OCI-LY1 (cell line): ENCODE measurements around the gene MT1A.

Experiments used
- H2AFZ ChIP-seq: fragments of 200-600 bp; sonication (generic), shearing (Covaris generic); 2 replicates; pipeline ENCODE4 v1.6.0; 2014; ENCODE audit warnings: antibody characterized with exemption, mild to moderate bottlenecking, low read length
- H3F3A ChIP-seq: fragments of 200-600 bp; sonication (generic), shearing (Covaris generic); 2 replicates; pipeline ENCODE4 v1.6.0; 2014; ENCODE audit warnings: mild to moderate bottlenecking, antibody characterized with exemption, low read length, moderate library complexity; ENCODE audit not compliant: insufficient read depth
- H3K27ac ChIP-seq: fragments of 200-600 bp; sonication (generic); 2 replicates; pipeline ENCODE4 v1.5.1; 2014; ENCODE audit warnings: low read length, mixed run types, mild to moderate bottlenecking, low read depth; ENCODE audit not compliant: poor library complexity, severe bottlenecking
- H3K27me3 ChIP-seq: fragments of 200-600 bp; sonication (generic); 2 replicates; pipeline ENCODE4 v1.6.0; 2014; ENCODE audit warnings: antibody characterized with exemption, mild to moderate bottlenecking, low read length, moderate library complexity; ENCODE audit not compliant: insufficient read depth
- H3K36me3 ChIP-seq: fragments of 200-600 bp; sonication (generic); 2 replicates; pipeline ENCODE4 v1.6.1; 2014; ENCODE audit warnings: mild to moderate bottlenecking, antibody characterized with exemption, low read length, moderate library complexity, mixed read lengths; ENCODE audit not compliant: insufficient read depth
- H3K4me1 ChIP-seq: fragments of 200-600 bp; sonication (generic); 2 replicates; pipeline ENCODE4 v1.5.1; 2014; ENCODE audit warnings: mild to moderate bottlenecking, low read length, moderate library complexity; ENCODE audit not compliant: insufficient read depth, severe bottlenecking
- H3K4me2 ChIP-seq: fragments of 200-600 bp; sonication (generic), shearing (Covaris generic); 2 replicates; pipeline ENCODE4 v1.6.1; 2014; ENCODE audit warnings: low read length
- H3K4me3 ChIP-seq: fragments of 200-600 bp; sonication (generic); 2 replicates; pipeline ENCODE4 v1.5.1; 2014; ENCODE audit warnings: low read length, low read depth, mild to moderate bottlenecking, mixed read lengths; ENCODE audit not compliant: poor library complexity, severe bottlenecking
- H3K79me2 ChIP-seq: fragments of 200-600 bp; shearing (Covaris generic); 2 replicates; pipeline ENCODE4 v1.6.1; 2016; ENCODE audit warnings: mixed run types, low read length, mixed read lengths; ENCODE audit not compliant: insufficient read depth
- H3K9ac ChIP-seq: fragments of 200-600 bp; sonication (generic), shearing (Covaris generic); 2 replicates; pipeline ENCODE4 v1.6.1; 2014; ENCODE audit warnings: mild to moderate bottlenecking, low read length, mixed read lengths
- H3K9me2 ChIP-seq: fragments of 200-600 bp; sonication (generic), shearing (Covaris generic); 2 replicates; pipeline ENCODE4 v1.6.1; 2014; ENCODE audit warnings: low read depth, mild to moderate bottlenecking, low read length, mixed read lengths
- H3K9me3 ChIP-seq: fragments of 200-600 bp; shearing (Covaris generic); 2 replicates; pipeline ENCODE4 v1.6.1; 2014; ENCODE audit warnings: low read length, mixed read lengths
- H4K20me1 ChIP-seq: fragments of 200-600 bp; sonication (generic), shearing (Covaris generic); 2 replicates; pipeline ENCODE4 v1.6.0; 2016; ENCODE audit warnings: mild to moderate bottlenecking, low read length; ENCODE audit not compliant: insufficient read depth
- CTCF ChIP-seq: fragments of 200-600 bp; sonication (generic), shearing (Covaris generic); IDR thresholded peaks from 2 replicates; pipeline ENCODE4 v1.5.1; 2017; ENCODE audit warnings: mild to moderate bottlenecking, antibody characterized with exemption, low read length, moderate library complexity, mixed read lengths
- EZH2 ChIP-seq: fragments of 200-600 bp; sonication (generic), shearing (Covaris generic); IDR thresholded peaks from 2 replicates; pipeline ENCODE4 v1.8.0; 2017; ENCODE audit warnings: borderline replicate concordance, mixed run types, mild to moderate bottlenecking, antibody characterized with exemption, low read length, moderate library complexity, mixed read lengths

The MT1A gene

DNA sequence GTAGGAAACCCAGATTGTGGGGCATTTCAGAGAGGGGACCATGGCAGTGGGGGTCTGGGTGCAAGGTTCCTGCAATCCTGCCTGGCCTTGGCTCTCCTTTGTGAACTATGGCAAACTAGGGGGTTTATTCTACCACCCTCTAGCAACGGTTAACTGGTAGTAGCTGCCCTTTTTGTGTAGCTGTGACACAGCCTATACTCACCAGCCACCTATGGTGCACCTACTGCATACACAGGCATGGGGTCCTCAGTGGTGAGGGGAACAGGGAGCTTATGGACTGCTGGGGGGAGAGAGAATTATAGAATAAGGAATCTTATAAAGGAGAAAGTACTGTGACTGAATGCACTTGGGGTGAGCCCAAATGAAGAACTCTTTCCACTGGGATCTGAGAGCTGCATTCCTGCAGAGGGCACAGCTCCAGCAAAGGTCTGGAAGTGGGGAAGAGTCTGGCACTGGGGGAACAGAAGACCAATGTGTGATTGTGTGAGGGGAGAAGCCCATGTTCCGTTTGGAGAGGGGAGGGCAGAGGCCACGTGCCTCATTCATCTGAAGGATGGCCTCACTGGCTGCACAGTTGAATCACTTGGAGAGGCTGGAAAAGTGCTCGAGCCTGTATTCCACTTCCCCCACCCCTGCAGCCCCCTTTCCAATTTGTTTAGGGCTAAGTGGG is 45.9 kb downstream of the MT1A start:
- no peaks in the 10 kb centered on the region for H3K9me3 ChIP-seq
- H3K4me3 ChIP-seq = no peak overlapping the region
- peaks cover 12% of the 10 kb centered on the region for H3K4me1 ChIP-seq
- H3K27ac ChIP-seq = no peak overlapping the region
- no peaks in the 10 kb centered on the region for H3K36me3 ChIP-seq
- no peaks in the 10 kb centered on the region for H3F3A ChIP-seq
- H2AFZ ChIP-seq = no peak overlapping the region
- no peak for TF ChIP-seq EZH2
- no peak for TF ChIP-seq CTCF
- H3K9me2 ChIP-seq = no peaks in the 10 kb centered on the region
- H4K20me1 ChIP-seq = no peaks in the 10 kb centered on the region
- H3K27me3 ChIP-seq = no peaks in the 10 kb centered on the region; the same call in 1 of the 2 replicates
- no peaks in the 10 kb centered on the region for H3K79me2 ChIP-seq
- no peak overlapping the region for H3K4me2 ChIP-seq
- H3K9ac ChIP-seq = no peak overlapping the region

DNA sequence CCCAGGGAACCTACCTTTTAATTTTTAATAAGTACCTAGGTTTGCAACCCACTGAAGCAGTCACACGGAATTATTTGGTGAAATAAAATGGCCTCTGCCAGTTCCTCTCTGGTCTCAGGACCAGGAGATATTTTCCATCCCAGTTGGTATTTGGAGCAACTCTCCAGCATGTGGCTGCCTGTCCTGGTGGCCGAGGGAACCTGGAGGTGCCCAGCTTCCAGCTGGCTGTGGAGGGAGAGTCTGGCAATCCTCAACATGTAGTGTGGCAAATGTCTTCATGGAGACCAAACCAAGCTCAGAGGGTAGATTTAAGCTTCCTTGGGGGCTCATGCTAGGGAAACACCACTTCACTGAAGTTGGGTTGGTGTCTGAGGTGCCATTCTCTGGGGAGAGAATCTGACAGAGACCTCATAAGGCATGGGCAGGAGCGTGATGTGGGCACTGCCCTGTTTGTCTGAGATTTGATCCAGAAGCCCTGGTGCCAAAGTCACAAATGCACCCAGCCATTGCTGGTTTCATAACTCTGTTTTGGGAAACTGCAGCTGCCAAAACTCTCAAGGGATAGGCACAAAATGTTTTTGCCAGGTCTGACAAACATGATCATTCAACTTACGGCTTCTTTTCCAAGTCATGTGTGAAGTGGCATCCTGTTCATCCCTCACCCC is 46.6 kb downstream of the MT1A start:
- H3K79me2 ChIP-seq = no peaks in the 10 kb centered on the region
- no peaks in the 10 kb centered on the region for H3K36me3 ChIP-seq
- peaks cover 12% of the 10 kb centered on the region for H3K4me1 ChIP-seq
- no peaks in the 10 kb centered on the region for H4K20me1 ChIP-seq
- H3K9me3 ChIP-seq = no peaks in the 10 kb centered on the region
- no peak overlapping the region for H3K27ac ChIP-seq
- no peak overlapping the region for H3K9ac ChIP-seq
- H3K4me3 ChIP-seq = no peak overlapping the region
- H3K27me3 ChIP-seq = no peaks in the 10 kb centered on the region; the same call in 1 of the 2 replicates
- H3K9me2 ChIP-seq = no peaks in the 10 kb centered on the region
- H2AFZ ChIP-seq = no peak overlapping the region
- no peaks in the 10 kb centered on the region for H3F3A ChIP-seq
- no peak overlapping the region for H3K4me2 ChIP-seq
- TF ChIP-seq CTCF (no peak), EZH2 (no peak)

DNA sequence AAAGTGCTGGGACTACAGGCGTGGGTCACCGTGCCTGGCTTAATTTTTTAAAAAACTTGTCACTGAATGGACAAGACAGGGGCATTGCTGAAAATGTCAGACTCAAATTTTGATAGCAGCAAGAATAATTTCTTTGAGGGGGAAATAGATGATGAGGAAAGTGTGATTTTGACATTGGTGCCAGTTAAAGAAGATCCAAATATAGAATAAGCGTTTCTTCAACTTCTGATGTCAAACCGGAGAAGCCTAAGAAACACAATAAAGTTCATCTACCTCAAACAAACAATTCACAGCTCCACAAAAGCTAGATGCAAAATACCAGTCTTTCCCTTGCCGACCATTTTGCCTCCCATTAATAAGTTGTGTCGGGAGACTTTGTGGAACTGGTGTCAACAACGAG is 48.3 kb downstream of the MT1A start:
- TF ChIP-seq EZH2 = no peak
- no peak for TF ChIP-seq CTCF
- Histone ChIP-seq H3K9me3 (no peaks in the 10 kb centered on the region), H3K9ac (no peak overlapping the region), H3F3A (no peaks in the 10 kb centered on the region), H3K4me1 (peaks cover 11% of the 10 kb centered on the region), H2AFZ (no peak overlapping the region), H4K20me1 (no peaks in the 10 kb centered on the region), H3K27ac (no peak overlapping the region), H3K36me3 (no peaks in the 10 kb centered on the region), H3K79me2 (no peaks in the 10 kb centered on the region), H3K9me2 (no peaks in the 10 kb centered on the region), H3K27me3 (no peaks in the 10 kb centered on the region; the same call in 1 of the 2 replicates), H3K4me2 (no peak overlapping the region), H3K4me3 (no peak overlapping the region)
